Stimulated activated CD4-positive, alpha-beta T cell treated with anti-CD3 and anti-CD28 coated beads, Interleukin-1b, Interleukin-23, amount 100 ng/mL, for 24 hours (primary cell): ENCODE data around the gene PARVB.

Experiments used
- DNase-seq, 4 experiments: peaks; one replicate each; pipeline ENCODE4 v3.0.0-alpha.2; 2020; ENCODE audit warnings: low read depth in 4 of 4, low spot score in 1 of 4

Gene PARVB

DNA sequence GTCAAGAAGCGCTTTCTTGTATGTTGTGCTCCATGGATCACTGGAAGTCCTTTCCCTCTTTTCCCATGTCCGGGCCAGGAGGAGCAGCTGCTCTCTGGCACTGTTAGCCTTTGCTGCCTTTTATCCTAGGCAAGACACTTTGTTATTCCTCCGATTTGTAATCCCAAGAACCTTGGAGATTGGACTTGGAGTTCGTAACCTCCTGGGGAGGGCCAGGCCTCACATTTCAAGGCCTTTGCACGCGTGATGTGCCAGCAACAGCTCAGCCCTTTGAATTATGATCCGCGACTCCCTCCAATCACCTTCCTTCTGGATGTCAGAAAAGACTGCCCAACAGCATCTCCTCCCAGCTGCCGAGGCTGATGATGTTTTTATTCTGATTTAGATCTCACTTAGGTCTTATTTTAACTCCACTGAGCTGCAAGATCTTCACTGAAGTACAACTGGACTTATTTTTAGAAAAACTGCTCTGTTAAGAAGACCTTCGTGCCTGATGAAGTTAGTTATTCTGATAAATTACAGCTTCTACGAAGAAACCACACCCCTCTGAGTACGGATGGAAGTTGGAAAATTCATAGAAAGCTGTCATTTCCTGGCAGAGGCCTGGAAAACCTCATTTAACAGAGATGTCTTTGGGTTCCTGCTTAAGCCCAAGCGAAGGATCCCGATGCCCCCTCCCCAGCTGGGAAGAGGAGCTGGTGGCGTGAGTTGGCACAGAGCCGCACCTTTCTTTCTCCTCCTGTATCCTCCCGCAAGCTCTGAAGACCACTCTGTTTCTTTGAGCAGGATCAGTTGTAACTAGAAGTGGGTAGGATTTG, 62.4 kb downstream of the PARVB start:
- DNase-seq, result no peak

DNA sequence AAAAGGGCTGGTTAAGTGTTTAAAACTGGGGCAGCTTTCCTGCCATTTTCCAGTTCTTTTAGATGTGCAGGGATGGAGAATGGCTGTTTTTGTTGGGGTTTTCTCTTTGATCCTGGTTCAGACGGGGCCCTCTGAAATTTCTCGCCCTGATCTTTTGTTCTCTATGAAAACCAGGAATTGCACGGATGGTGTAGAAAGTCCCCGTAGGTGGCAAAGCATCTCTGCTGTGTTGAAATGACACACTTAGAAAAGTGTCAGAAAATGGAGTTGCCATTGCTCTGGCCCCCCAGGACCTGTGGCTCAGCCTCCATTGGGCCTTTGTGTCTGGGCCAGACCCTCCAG, 63.0 kb downstream of the PARVB start:
- no peak for DNase-seq

DNA sequence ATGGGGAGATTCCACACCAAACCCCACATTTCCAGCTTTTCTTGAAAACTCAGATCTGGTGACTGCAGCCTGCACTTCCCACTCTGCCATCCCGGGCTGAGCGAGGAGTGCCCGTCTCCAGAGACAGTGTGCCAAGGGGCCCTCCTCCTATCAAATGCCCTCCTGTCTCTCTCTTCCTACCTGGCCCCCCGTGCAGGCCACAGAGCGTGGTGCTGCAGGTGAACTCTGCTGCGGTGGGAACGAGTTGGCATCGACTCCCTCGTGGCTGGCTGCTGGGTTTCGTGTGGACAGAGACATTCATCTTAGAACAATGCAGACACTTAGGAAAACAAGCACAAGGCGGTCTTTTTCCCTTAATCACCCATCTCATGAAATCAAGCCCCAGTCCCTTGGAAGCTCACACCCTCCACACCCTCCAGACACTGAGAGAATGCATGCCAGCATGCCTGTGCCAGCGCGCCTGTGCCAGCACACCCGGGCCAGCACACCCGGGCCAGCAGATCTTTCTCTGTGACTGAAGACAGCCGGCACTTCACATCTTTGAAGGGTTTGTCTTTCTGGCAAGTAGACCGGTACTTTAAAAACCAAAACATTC, 65.0 kb downstream of the PARVB start:
- no peak for DNase-seq

DNA sequence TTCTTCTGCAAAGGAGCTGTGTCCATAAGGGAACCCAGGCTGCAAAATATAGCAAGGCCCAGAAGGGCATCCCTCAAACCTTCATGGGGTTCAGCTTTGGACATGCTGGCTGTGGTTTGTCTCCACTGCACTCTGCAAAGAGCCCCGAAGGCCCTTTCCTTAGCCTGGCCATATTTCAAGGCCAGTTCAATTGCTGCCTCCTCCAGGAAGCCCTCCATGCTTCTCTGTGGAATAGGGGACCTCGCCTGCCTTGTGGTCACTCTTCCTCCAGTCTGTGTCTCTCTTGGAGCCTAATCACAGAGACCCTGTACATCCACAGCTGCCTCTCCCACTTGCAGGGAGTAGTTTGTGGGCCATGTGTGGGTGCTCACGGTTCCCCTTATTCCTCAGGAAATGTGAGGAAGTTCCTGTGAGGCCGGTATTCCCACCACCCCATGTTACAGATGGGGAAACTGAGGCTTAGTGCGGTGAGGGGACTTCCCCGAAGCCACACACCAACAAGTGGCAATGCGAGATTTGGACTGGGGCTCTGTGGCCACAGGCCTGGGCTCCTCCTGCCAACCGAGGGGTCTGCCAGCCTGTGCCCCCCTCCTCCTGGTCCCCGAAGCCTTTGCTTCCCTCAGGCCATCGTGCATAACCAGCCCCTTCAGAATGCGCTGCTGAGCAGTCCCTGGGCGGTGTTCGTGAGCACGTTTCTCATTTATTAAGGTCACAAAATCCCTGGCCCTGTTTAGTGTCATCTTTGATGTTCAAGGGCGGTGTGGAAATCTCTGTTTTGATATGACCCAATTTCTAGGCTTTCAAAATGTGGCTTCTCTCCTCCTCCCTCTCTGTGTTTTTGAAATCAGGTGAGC, 65.8 kb downstream of the PARVB start:
- DNase-seq, result no peak

DNA sequence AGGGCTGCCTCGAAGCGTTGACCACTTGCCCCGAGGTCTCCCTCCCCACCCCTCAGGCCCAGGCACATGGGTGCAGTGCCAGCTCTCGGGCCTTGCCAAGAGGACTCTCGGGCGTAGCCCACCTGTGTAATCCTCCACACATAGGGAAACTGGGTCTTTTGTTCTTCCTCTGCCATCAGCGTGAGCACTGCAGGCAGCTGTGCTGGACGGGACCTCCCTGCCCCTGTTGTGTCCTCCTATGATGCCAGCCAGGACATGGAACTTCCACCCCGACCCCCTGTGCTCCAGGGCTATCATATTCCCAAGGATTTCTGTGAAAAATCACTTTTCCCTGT, 66.4 kb downstream of the PARVB start:
- no peak for DNase-seq

DNA sequence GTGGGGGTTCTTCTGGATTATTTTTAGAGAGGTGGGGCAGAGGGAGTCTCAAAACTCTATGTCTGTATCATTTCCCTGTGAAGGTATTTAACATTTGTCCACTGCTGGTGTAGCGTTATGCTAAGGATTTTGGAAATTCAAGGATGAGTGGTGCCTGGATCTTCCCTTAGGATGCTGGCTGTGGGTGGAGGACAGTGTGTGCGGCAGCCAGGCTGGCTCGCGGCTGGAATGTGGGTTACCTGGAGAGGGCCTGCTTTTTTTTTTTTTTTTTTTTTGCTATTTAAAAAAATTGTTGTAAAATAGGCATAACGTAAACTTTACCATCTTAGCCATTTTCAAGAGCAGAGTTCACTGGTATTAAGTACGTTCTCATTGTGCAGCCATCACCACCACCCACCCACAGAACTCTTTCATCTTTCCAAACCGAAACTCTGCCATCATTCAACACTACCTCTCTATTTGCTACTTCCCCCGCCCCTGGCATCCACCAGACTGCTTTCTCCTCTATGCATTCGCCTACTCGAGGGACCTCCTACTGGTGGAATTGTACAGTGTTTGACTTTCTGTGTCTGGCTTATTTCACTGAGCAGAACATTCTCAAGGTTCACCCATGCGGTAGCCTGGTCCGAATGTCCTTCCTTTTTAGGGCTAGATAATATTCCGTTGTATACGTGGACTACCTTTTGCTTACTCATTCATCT, 67.1 kb downstream of the PARVB start:
- peak in 2 of 4 experiments; percentile 7 to 17 for DNase-seq

DNA sequence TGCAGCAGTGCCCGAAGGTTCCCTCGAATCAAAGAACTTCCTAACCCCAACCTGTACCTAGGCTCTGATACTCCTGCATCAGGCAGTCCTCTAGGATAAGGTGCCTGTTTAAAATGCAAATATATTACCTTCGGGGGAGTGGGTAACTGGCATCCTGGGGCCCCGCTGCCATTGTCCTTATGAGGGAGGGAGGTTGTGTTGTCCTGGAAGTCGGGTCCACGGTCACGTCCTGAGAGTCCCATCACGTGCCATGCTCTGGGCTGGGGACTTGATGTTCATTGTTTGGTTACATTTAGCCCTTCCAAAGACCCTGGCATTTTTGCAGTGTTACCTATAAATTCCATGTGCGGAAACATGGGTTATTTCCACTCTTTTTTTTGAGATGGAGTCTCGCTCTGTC, 67.6 kb downstream of the PARVB start:
- DNase-seq, result no peak

DNA sequence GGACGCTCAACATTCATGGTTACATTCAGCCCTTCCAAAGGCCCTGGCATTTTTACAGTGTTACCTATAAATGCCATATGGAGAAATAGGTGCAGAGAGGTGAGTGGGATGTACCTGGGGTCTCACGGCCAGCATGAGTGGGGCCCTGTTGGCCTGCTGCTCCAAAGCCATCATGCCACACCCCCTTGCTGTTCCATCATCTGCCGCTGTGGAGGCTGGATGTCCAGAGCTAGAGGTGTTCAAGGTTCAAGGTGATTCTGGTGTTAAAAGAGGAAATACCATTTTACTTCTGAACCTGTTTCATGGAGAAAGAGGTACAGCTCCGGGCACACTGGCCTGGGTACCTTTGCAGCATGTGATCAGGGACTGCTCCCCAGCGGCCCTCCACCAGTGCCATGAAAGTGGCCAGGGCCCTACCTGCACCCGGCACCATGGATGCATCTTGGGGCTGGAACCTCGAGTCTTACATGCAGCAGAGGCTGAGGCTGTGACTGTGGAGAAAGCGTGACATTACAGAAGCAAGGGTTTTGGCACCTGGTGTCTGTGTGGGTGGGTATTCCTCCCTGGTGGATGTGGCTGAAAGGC, 68.6 kb downstream of the PARVB start:
- DNase-seq, result no peak

DNA sequence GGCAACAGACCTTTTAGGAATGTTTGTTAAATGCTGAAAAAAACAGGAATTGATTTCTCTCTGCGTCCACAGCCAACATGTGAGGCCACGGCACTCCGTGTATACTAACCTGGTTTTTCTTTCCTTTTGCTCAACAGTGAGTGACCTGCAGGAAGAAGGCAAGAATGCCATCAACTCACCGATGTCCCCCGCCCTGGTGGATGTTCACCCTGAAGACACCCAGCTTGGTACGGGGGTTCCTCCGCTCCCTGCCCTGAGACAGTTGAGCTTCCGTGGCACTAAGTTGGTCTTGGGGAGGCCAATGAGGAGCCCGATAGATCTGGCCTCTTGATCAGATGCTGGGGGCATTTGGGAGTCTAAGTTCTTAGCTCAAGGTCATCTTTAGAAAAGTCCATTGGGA, 69.7 kb downstream of the PARVB start:
- DNase-seq, result no peak

DNA sequence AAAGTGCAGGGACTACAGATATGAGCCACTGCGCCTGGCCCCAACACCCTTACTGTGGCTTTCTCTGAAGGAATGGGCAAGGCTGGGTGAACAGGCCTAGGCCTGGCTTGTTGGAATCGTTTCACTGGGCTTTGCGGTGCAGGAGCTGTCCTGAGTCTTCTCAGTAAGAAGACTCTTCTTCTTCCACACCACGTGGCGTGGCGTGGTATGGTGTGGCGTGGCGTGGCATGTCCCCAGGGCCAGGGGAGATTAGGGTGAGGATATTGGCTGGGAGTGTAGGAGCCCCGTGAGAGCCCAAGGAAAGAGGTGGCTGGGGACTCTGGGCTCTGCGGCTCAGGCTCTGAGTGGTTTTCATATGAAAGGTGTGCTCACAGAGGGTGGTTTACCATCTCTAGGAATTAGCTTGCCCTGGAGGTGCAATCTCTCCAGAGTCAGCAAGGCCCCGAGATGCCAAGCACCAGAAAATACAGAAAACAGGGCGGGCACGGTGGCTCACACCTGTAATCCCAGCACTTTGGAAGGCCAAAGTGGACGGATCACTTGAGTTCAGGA, 70.7 kb downstream of the PARVB start:
- no peak for DNase-seq

DNA sequence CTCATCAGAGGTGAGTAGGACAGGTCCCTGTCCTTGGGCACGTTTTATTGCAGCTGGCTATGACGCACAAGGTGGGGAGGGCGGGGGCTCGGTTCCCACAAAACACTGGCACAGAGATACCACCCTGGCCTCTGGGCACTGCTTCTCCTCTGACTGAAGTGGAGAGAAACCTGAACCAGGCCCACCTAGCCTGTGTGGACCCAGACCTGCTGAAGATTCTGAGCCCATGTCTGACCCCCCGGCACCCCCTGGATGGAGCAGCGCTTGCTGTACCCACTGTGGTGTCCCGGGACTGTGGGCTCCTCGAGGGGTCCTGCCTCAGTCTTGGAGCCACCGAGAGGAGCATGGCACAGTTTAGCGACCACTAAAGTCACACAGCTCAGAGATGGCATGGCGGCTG, 72.6 kb downstream of the PARVB start:
- no peak for DNase-seq

DNA sequence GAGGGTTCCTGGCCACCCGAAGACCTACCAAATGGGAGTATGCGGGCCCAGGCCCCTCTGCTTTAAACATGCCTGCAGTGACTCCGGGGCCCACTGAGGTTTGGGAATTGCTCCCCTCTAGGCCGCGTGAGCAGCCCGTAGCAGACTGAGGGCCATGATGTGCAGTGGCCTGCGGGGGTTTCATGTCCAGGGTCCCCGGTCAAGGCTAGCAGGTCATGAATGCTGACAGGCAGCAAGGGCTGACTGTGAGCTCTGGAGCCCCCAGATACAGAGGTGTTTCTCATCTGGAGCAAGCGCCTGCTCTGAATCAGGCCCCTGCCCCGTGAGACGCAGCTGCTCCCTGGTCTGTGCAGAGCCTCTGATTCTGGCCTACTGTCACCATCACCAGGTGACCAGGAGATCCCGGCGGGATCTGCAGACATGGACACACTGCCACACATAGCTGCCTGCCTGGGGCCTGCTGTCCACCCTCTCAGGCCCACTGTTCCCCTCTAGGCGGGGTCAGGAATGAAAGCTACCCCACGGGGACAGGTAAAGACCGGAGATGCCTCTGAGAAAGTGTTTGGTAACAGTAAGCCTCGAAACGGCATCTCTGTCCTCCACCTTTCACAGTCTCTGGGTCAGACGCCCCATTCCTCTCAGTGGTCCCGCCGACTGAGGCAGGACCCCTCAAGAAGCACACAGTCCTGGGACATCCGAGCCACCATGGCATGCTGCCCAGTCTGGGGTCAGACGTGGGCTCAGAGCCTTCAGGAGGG, 73.3 kb downstream of the PARVB start:
- DNase-seq, result no peak

DNA sequence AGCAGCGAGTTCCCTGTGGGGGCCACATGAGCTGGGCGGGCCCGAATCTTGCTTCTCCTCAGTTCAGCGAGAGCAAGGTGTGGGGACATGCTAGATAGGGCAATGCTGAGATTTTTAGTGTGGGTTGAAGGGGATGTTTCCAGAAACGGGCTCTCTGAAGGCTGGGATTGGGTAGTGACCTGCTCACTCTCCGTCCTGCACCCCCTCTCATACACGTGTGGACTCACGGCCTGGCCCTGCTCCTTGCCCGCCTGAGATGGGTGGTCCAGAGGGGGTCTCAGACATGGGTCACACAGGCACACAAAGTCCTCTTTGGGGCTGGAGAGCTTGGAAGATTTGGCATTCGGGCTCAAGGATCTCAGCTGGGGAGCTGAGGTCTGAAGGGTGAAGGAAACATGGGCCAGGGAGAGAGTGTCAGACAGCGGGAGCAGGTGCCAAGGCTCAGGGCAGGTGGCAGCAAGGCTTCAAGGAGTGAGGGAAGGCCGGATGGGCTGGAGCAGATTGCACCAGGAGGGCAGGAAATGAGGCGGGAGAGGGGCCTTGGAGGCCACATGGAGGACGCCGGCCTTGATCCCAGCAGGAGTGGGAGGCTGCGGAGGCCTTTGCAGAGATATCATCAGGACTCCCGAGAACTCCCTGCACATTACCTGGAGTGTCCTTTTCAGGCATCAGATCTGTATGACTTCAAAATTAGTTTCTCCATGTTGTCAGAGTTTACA, 74.1 kb downstream of the PARVB start:
- DNase-seq, result no peak

DNA sequence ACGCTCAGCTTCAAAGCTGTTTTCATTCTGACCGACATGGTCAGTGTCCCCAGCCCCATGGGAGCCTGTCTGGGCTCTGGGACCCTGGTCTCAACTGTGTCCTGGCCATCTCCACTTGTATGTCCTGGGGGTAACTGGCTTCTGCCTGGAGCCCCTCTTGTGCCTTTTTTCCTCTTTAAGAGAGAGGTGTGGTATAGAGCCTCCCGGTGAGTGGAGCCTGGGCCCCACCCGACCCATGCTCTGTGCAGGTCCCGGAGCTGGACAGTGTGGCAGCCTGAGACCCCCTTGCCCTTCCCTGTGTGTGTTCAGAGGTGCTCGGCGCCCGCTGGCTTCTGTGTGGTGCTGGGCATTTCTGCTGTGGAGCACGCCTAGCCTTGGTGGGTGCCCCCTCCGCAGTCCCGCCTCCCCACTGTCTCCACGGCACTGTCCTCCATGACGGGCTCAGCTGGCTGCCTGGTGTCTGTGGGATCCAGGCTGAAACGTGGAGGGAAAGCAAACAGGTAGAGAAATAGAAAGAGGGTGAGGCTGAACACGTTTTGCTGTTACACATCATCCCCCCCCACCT, 74.9 kb downstream of the PARVB start:
- DNase-seq, result no peak

DNA sequence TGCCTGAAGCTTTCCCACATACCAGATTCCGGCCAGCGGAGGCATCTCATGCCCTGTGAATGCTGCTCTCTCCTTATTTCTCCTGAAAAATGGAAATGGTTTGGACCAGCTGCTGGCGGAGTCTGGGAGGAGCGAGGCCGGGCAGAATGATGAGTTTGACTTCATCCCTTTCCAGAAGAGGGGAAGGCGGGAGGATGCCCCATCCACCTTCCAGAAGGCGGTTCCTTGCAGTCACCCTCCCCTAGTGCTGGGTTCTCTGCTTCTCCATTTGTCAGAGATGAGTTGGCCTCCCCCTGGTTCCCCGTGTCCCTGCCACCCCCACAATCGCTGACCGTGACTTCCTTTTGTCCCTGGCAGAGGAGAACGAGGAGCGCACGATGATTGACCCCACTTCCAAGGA, 75.6 kb downstream of the PARVB start:
- DNase-seq, result no peak

DNA sequence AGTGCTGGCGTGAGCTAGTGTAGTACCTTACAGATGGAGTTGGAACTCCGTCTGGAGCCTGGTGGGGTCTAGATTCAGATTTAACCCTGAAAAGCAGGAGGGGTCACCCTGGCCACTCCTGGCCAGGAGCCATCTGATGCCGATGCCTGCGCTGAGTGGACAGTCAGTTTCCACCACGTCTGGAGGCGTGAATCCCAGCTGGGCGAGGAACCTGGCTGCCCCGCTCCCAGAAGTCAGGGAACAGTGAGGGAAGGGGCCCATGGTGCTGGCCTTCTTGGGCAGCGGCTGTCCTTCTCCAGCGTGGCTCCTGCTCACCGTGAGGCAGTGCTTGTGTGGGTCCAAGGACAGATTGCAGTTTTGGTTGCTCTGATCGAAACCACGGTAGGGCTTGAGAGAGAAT, 76.3 kb downstream of the PARVB start:
- no peak for DNase-seq

DNA sequence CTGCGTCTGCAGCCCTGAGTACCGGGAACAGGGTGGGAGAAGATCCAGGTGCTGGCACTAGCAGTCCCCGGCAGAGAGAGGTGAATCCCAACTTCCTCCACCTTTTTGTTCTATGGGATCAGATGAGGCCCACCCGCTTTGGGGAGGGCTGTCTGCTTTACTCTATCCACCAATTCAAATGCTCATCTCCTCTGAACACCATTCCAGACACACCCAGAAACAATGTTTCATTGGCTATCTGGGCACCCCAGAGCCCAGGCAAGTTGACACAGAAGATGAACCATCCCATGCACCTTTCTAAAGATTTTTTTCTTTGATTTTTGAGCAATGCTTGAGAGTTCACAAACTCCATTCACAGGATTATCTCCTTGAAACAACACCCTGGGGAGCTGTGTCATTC, 78.0 kb downstream of the PARVB start:
- DNase-seq, result no peak

DNA sequence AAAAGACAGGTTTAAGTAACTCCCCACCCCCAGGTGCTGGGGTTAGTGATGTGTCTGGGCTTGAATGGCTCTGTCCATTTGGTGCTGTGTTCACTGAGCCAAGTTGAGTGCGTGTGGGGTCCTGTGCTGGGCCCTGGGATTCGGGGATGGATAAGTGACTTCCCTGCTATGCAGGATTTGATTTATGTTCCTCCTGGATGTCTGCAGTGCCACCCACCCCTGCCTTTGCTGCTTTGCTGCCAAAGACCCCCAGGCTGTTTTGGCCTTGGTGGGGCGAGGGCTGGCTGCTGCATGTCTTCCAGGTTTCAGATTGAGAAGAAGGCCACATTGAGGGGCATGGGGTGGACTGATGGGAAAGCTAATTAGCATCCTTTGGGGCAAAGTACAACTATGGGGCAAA, 78.8 kb downstream of the PARVB start:
- DNase-seq, result no peak

DNA sequence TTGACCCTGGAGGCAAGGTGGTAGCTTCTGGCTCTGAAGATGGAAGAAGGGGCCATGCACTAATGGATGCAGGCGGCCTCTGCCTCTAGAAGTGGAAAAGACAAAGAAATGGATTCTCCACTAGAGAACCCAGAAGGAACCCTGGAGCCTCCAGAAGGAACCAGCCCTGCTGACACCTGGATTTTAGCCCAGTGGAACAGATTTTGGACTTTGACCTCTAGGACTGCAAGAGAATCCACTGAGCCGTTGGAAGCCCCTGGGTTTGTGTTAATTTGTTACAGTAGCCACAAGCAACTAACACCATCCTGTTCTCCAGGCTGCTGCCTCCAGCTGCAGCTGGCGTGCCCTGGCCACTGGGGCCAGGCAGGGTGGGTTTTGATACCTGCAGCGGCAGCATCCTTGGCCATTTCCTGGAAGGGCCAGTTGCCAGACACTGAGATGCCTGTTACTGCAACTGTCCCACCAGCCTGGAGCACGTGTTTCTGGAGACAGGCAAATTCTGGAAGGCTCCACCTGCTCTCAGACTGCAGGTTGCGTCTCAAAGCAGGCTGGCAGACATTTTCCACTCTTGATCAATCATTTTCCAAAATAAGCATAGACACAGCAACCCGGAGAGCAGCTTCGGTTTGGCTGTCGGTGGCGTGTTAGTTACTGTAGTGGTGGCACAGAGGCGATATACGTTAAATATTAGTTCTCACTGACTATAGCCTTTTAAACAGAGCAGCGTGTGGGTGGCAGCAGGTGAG, 79.8 kb downstream of the PARVB start:
- DNase-seq, result no peak
